GM08714 (cell line): ENCODE data around the gene PLOD1.

Source experiments
- H3K4me3 ChIP-seq: fragments of 200-500 bp; sonication (Bioruptor generic); 2 replicates; pipeline ENCODE4 v1.5.1; 2014; ENCODE audit warnings: mild to moderate bottlenecking, low read length, inconsistent platforms
- ZNF274 ChIP-seq: IDR thresholded peaks from 2 replicates; pipeline ENCODE4 v1.6.1; 2012; ENCODE audit warnings: mild to moderate bottlenecking, low read depth, low read length

The PLOD1 gene

GRCh38 chr1:12012560-12013316 lies 78.2 kb downstream of the PLOD1 start:
- TF ChIP-seq ZNF274: no peak

GRCh38 chr1:12014141-12014991 lies 79.8 kb downstream of the PLOD1 start:
- H3K4me3 ChIP-seq: no peak overlapping the region
- no peak for TF ChIP-seq ZNF274

More at GRCh38 chr1:12012560-12013316, 78.2 kb downstream of the PLOD1 start:
- no peak overlapping the region for H3K4me3 ChIP-seq

- no peak for TF ChIP-seq ZNF274
- no peak overlapping the region for H3K4me3 ChIP-seq
Measured at GRCh38 chr1:12015001-12015491, 80.5 kb downstream of the PLOD1 start.

GRCh38 chr1:12015499-12015898 lies 81.0 kb downstream of the PLOD1 start:
- no peak overlapping the region for H3K4me3 ChIP-seq
- TF ChIP-seq ZNF274: no peak

GRCh38 chr1:12016182-12016581 lies 81.7 kb downstream of the PLOD1 start:
- H3K4me3 ChIP-seq: no peak overlapping the region
- TF ChIP-seq ZNF274: no peak

GRCh38 chr1:12019858-12020509 lies 85.5 kb downstream of the PLOD1 start:
- H3K4me3 ChIP-seq: peak overlapping the region; percentile 88
- no peak for TF ChIP-seq ZNF274

GRCh38 chr1:12021616-12022015 lies 87.1 kb downstream of the PLOD1 start:
- H3K4me3 ChIP-seq: no peak overlapping the region
- TF ChIP-seq ZNF274: no peak

- no peak for TF ChIP-seq ZNF274
- no peak overlapping the region for H3K4me3 ChIP-seq
Measured at GRCh38 chr1:12022036-12022435, 87.5 kb downstream of the PLOD1 start.
